ENCODE results near the gene DNAJA4.

DNA sequence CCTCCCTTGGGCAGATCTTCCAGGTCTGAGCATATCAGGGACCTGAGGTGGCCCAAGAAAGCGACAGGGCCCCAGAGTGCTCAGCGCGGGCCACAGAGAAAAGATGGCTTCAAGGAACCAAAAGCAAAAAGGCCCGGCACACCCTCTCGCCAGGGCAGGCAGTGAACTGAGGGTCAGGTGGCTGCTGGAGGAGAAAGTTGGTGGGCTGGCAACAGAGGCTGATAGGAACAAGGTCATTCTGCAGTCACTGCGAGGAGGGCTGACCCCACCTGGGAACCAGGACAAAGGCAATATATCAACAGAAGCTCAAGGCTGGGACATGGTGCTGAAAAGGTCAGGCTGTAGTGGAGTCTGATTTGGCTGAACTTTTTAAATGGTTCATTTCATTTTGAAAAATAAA, 27.2 kb upstream of the DNAJA4 start:
- TF ChIP-seq, protein P1, sequence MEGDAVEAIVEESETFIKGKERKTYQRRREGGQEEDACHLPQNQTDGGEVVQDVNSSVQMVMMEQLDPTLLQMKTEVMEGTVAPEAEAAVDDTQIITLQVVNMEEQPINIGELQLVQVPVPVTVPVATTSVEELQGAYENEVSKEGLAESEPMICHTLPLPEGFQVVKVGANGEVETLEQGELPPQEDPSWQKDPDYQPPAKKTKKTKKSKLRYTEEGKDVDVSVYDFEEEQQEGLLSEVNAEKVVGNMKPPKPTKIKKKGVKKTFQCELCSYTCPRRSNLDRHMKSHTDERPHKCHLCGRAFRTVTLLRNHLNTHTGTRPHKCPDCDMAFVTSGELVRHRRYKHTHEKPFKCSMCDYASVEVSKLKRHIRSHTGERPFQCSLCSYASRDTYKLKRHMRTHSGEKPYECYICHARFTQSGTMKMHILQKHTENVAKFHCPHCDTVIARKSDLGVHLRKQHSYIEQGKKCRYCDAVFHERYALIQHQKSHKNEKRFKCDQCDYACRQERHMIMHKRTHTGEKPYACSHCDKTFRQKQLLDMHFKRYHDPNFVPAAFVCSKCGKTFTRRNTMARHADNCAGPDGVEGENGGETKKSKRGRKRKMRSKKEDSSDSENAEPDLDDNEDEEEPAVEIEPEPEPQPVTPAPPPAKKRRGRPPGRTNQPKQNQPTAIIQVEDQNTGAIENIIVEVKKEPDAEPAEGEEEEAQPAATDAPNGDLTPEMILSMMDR (IDR thresholded peaks at IDR 0.05): no peak
- TF ChIP-seq POLR2AphosphoS5 (IDR thresholded peaks at IDR 0.05): no peak
